ENCODE measurements around the gene PFKP. TPM values are rescaled to one million over a fixed set of nuclear protein-coding genes. Genes with fewer than 3 reads are reported as not detected.
"Not testable (repeated sequence)": the region's sequence is repeated elsewhere in the genome, so short reads cannot be mapped to it uniquely, and the experiment has no call there.

PFKP gene
- total RNA-seq, 2 donors from 2014 or later = 58.0 to 82.3 TPM

GRCh38 chr10:3169271-3169670, 101.9 kb downstream of the PFKP start:
- DNase-seq = peak; percentile 27
- Mint-ChIP-seq H3K4me1 (no peaks in the 10 kb centered on the region), H3K36me3 (ENCODE audit: low read depth) (peaks cover 41% of the 10 kb centered on the region), H3K27me3 (ENCODE audit: insufficient read depth) (no peaks in the 10 kb centered on the region), H3K27ac (no peak overlapping the region), H3K9me3 (peaks cover 1% of the 10 kb centered on the region), H3K4me3 (no peak overlapping the region)
- WGBS, 2 experiments (ENCODE audit: insufficient coverage in 1 of 2, insufficient read length in 1 of 2) = 94 to 97% methylated on average over 5 to 10 of the region's 10 CpGs
- no peaks in the 10 kb centered on the region for H3K9me3 ChIP-seq (ENCODE audit: control insufficient read depth, low read length)
- no peak for TF ChIP-seq CTCF (conservative IDR thresholded peaks at IDR 0.05)
- H3K27me3 ChIP-seq (ENCODE audit: control insufficient read depth, insufficient read depth, low read length, poor library complexity, severe bottlenecking) = no peaks in the 10 kb centered on the region
- H3K9ac ChIP-seq (ENCODE audit: extremely low read depth, low read length, poor library complexity, severe bottlenecking) = no peak overlapping the region
- peaks cover 51% of the 10 kb centered on the region for H3K36me3 ChIP-seq (ENCODE audit: control insufficient read depth, insufficient read depth, low read length)
- no peak overlapping the region for H3K27ac ChIP-seq (ENCODE audit: low read depth, low read length)
- H3K4me1 ChIP-seq (ENCODE audit: control insufficient read depth, insufficient read depth, low read length) = no peaks in the 10 kb centered on the region
- H3K4me3 ChIP-seq (ENCODE audit: low read length) = no peak overlapping the region

GRCh38 chr10:3169673-3170072, 102.3 kb downstream of the PFKP start:
- Mint-ChIP-seq H3K36me3 (ENCODE audit: low read depth) (peaks cover 41% of the 10 kb centered on the region), H3K4me3 (no peak overlapping the region), H3K9me3 (peaks cover 1% of the 10 kb centered on the region), H3K4me1 (no peaks in the 10 kb centered on the region), H3K27ac (no peak overlapping the region), H3K27me3 (ENCODE audit: insufficient read depth) (no peaks in the 10 kb centered on the region)
- 93 to 95% methylated on average over 10 of the region's 10 CpGs for WGBS, 2 experiments (ENCODE audit: insufficient coverage in 1 of 2, insufficient read length in 1 of 2)
- Histone ChIP-seq H3K27me3 (ENCODE audit: control insufficient read depth, insufficient read depth, low read length, poor library complexity, severe bottlenecking) (no peaks in the 10 kb centered on the region), H3K27ac (ENCODE audit: low read depth, low read length) (no peak overlapping the region), H3K4me1 (ENCODE audit: control insufficient read depth, insufficient read depth, low read length) (no peaks in the 10 kb centered on the region), H3K9ac (ENCODE audit: extremely low read depth, low read length, poor library complexity, severe bottlenecking) (no peak overlapping the region), H3K4me3 (ENCODE audit: low read length) (no peak overlapping the region), H3K36me3 (ENCODE audit: control insufficient read depth, insufficient read depth, low read length) (peaks cover 48% of the 10 kb centered on the region), H3K9me3 (ENCODE audit: control insufficient read depth, low read length) (no peaks in the 10 kb centered on the region)
- TF ChIP-seq CTCF (conservative IDR thresholded peaks at IDR 0.05) = no peak
- peak; percentile 31 for DNase-seq

- H3K27me3 Mint-ChIP-seq (ENCODE audit: insufficient read depth); H3K9me3 ChIP-seq (ENCODE audit: control insufficient read depth, low read length); H3K9ac ChIP-seq (ENCODE audit: extremely low read depth, low read length, poor library complexity, severe bottlenecking); H3K9me3 Mint-ChIP-seq; H3K4me1 Mint-ChIP-seq; H3K4me1 ChIP-seq (ENCODE audit: control insufficient read depth, insufficient read depth, low read length); H3K27me3 ChIP-seq (ENCODE audit: control insufficient read depth, insufficient read depth, low read length, poor library complexity, severe bottlenecking); H3K27ac ChIP-seq (ENCODE audit: low read depth, low read length); H3K27ac Mint-ChIP-seq: not testable (repeated sequence)
- H3K36me3 ChIP-seq (ENCODE audit: control insufficient read depth, insufficient read depth, low read length) = peaks cover 30% of the 10 kb centered on the region
- H3K4me3 Mint-ChIP-seq = peak overlapping the region; percentile 74
- peak; percentile 38 for DNase-seq
- H3K36me3 Mint-ChIP-seq (ENCODE audit: low read depth) = peaks cover 24% of the 10 kb centered on the region
- H3K4me3 ChIP-seq (ENCODE audit: low read length) = peak overlapping the region; percentile 95
- 88 to 96% methylated on average over 6 to 11 of the region's 11 CpGs for WGBS, 2 experiments (ENCODE audit: insufficient coverage in 1 of 2, insufficient read length in 1 of 2)
Measured at GRCh38 chr10:3171488-3171887, 104.1 kb downstream of the PFKP start.

GRCh38 chr10:3172081-3172445, 104.7 kb downstream of the PFKP start:
- no peaks in the 10 kb centered on the region for H3K4me1 ChIP-seq (ENCODE audit: control insufficient read depth, insufficient read depth, low read length)
- Mint-ChIP-seq H3K4me3 (peak overlapping the region; percentile 74), H3K9me3 (peaks cover 1% of the 10 kb centered on the region), H3K27me3 (ENCODE audit: insufficient read depth) (no peaks in the 10 kb centered on the region), H3K36me3 (ENCODE audit: low read depth) (peaks cover 18% of the 10 kb centered on the region), H3K27ac (peak overlapping the region; percentile 87), H3K4me1 (no peaks in the 10 kb centered on the region)
- no peaks in the 10 kb centered on the region for H3K9me3 ChIP-seq (ENCODE audit: control insufficient read depth, low read length)
- H3K27me3 ChIP-seq (ENCODE audit: control insufficient read depth, insufficient read depth, low read length, poor library complexity, severe bottlenecking) = no peaks in the 10 kb centered on the region
- H3K27ac ChIP-seq (ENCODE audit: low read depth, low read length) = peak overlapping the region; percentile 66
- WGBS, 2 experiments (ENCODE audit: insufficient coverage in 1 of 2, insufficient read length in 1 of 2) = 12% methylated on average over 6 to 21 of the region's 21 CpGs
- H3K9ac ChIP-seq (ENCODE audit: extremely low read depth, low read length, poor library complexity, severe bottlenecking) = peak overlapping the region; percentile 74
- H3K4me3 ChIP-seq (ENCODE audit: low read length) = peak overlapping the region; percentile 95
- no peak for TF ChIP-seq CTCF (conservative IDR thresholded peaks at IDR 0.05)
- no peak for DNase-seq
- peaks cover 24% of the 10 kb centered on the region for H3K36me3 ChIP-seq (ENCODE audit: control insufficient read depth, insufficient read depth, low read length)
